ENCODE results near the gene MS4A4E.

MS4A4E gene

GRCh38 chr11:60164550-60165075 is 78.3 kb downstream of the MS4A4E start:
- no peaks in the 10 kb centered on the region for H3K79me1 ChIP-seq (replicated peaks; ENCODE audit: low read length, poor library complexity, severe bottlenecking)
- 86% methylated on average over 1 of the region's 1 CpG for WGBS
- H2BK5ac ChIP-seq (ENCODE audit: low read depth, low read length, poor library complexity, severe bottlenecking), result no peak overlapping the region

DNA sequence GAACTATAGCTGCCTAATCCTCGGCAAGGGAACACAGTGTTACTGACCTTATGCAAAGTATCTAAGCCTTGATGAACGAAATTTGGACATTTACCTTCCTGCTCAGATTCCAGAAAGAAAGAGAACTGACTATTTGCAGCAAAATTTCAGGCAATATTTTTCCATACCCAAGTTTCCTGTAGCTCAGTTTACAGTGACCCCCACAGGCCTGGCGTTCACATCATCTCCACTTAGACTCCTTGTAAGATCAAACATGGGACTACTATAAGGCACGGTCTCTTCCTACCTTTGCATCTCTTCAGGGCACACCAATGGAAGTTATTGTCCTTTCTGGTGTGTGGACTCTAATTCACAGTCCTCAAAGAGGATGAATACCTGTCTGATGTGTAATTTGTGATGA is 81.2 kb downstream of the MS4A4E start:
- H3K9ac ChIP-seq (ENCODE audit: low read length), result no peak overlapping the region
- no peak overlapping the region for H2AK5ac ChIP-seq (ENCODE audit: low read length, severe bottlenecking)
- H3K9me3 ChIP-seq (ENCODE audit: control insufficient read depth, low read length), result no peaks in the 10 kb centered on the region
- H4K8ac ChIP-seq (ENCODE audit: low read length), result no peak overlapping the region
- H3K79me1 ChIP-seq (replicated peaks; ENCODE audit: low read length, poor library complexity, severe bottlenecking), result no peaks in the 10 kb centered on the region
- H3K27me3 ChIP-seq (ENCODE audit: control insufficient read depth in 1 of 2, insufficient read depth in 1 of 2, low read length in 2 of 2), result no peaks in the 10 kb centered on the region
- H3K27ac ChIP-seq (ENCODE audit: low read length, poor library complexity, severe bottlenecking), result no peak overlapping the region
- H3K36me3 ChIP-seq (ENCODE audit: control insufficient read depth in 1 of 2, insufficient read depth in 2 of 2, low read depth in 1 of 2, low read length in 2 of 2), result no peaks in the 10 kb centered on the region
- no peak overlapping the region for H2BK15ac ChIP-seq (ENCODE audit: low read depth, poor library complexity, severe bottlenecking)
- H2BK12ac ChIP-seq (ENCODE audit: low read length in 2 of 2), result no peak overlapping the region
- H2AFZ ChIP-seq (ENCODE audit: low read depth, low read length), result no peak overlapping the region
- no peak overlapping the region for H3K18ac ChIP-seq (ENCODE audit: low read depth in 1 of 2, low read length in 2 of 2)
- no peak overlapping the region for H3K14ac ChIP-seq (ENCODE audit: low read length in 2 of 2)
- H2BK5ac ChIP-seq (ENCODE audit: low read depth, low read length, poor library complexity, severe bottlenecking), result no peak overlapping the region
- H3K4ac ChIP-seq (ENCODE audit: low read depth in 1 of 2, low read length in 2 of 2), result no peak overlapping the region
- H4K91ac ChIP-seq (ENCODE audit: low read length), result no peak overlapping the region
- H3K4me1 ChIP-seq (ENCODE audit: control insufficient read depth, insufficient read depth, low read depth, low read length), result no peaks in the 10 kb centered on the region
- H3K23ac ChIP-seq (ENCODE audit: low read length in 2 of 2), result no peak overlapping the region
- 72% methylated on average over 3 of the region's 4 CpGs for whole genome bisulfite sequencing
- H3K4me3 ChIP-seq (ENCODE audit: insufficient read depth in 1 of 2, low read depth in 1 of 2, low read length in 2 of 2), result no peak overlapping the region
- no peak overlapping the region for H3K4me2 ChIP-seq (ENCODE audit: low read length, poor library complexity, severe bottlenecking)
- H2BK120ac ChIP-seq (ENCODE audit: low read depth, low read length), result no peak overlapping the region
- DNase-seq, result no peak

More at GRCh38 chr11:60164550-60165075, 78.3 kb downstream of the MS4A4E start:
- no peak overlapping the region for H3K18ac ChIP-seq (ENCODE audit: low read depth in 1 of 2, low read length in 2 of 2)
- no peak overlapping the region for H4K8ac ChIP-seq (ENCODE audit: low read length)
- H3K23ac ChIP-seq (ENCODE audit: low read length in 2 of 2), result no peak overlapping the region
- H2AK5ac ChIP-seq (ENCODE audit: low read length, severe bottlenecking), result no peak overlapping the region
- no peak overlapping the region for H4K91ac ChIP-seq (ENCODE audit: low read length)
- DNase-seq, result no peak
- no peak overlapping the region for H2BK15ac ChIP-seq (ENCODE audit: low read depth, poor library complexity, severe bottlenecking)
- no peak overlapping the region for H3K27ac ChIP-seq (ENCODE audit: low read length, poor library complexity, severe bottlenecking)
- no peak overlapping the region for H3K4me2 ChIP-seq (ENCODE audit: low read length, poor library complexity, severe bottlenecking)
- H3K36me3 ChIP-seq (ENCODE audit: control insufficient read depth in 1 of 2, insufficient read depth in 2 of 2, low read depth in 1 of 2, low read length in 2 of 2), result no peaks in the 10 kb centered on the region
- no peaks in the 10 kb centered on the region for H3K4me1 ChIP-seq (ENCODE audit: control insufficient read depth, insufficient read depth, low read depth, low read length)
- H2BK12ac ChIP-seq (ENCODE audit: low read length in 2 of 2), result no peak overlapping the region
- H2AFZ ChIP-seq (ENCODE audit: low read depth, low read length), result no peak overlapping the region
- H3K14ac ChIP-seq (ENCODE audit: low read length in 2 of 2), result no peak overlapping the region
- H3K9me3 ChIP-seq (ENCODE audit: control insufficient read depth, low read length), result no peaks in the 10 kb centered on the region
- H3K27me3 ChIP-seq (ENCODE audit: control insufficient read depth in 1 of 2, insufficient read depth in 1 of 2, low read length in 2 of 2), result no peaks in the 10 kb centered on the region
- no peak overlapping the region for H3K9ac ChIP-seq (ENCODE audit: low read length)
- H2BK120ac ChIP-seq (ENCODE audit: low read depth, low read length), result no peak overlapping the region
- H3K4me3 ChIP-seq (ENCODE audit: insufficient read depth in 1 of 2, low read depth in 1 of 2, low read length in 2 of 2), result no peak overlapping the region
- H3K4ac ChIP-seq (ENCODE audit: low read depth in 1 of 2, low read length in 2 of 2), result no peak overlapping the region

GRCh38 chr11:60161107-60161506 is 81.8 kb downstream of the MS4A4E start:
- Histone ChIP-seq H3K79me1 (replicated peaks; ENCODE audit: low read length, poor library complexity, severe bottlenecking) (no peaks in the 10 kb centered on the region), H3K27ac (ENCODE audit: low read length, poor library complexity, severe bottlenecking) (no peak overlapping the region), H3K18ac (ENCODE audit: low read depth in 1 of 2, low read length in 2 of 2) (no peak overlapping the region), H3K27me3 (ENCODE audit: control insufficient read depth in 1 of 2, insufficient read depth in 1 of 2, low read length in 2 of 2) (no peaks in the 10 kb centered on the region), H3K4me1 (ENCODE audit: control insufficient read depth, insufficient read depth, low read depth, low read length) (no peaks in the 10 kb centered on the region), H3K14ac (ENCODE audit: low read length in 2 of 2) (no peak overlapping the region), H2AFZ (ENCODE audit: low read depth, low read length) (no peak overlapping the region), H3K4me3 (ENCODE audit: insufficient read depth in 1 of 2, low read depth in 1 of 2, low read length in 2 of 2) (no peak overlapping the region), H2AK5ac (ENCODE audit: low read length, severe bottlenecking) (no peak overlapping the region), H4K8ac (ENCODE audit: low read length) (no peak overlapping the region), H2BK15ac (ENCODE audit: low read depth, poor library complexity, severe bottlenecking) (no peak overlapping the region), H3K9ac (ENCODE audit: low read length) (no peak overlapping the region), H3K23ac (ENCODE audit: low read length in 2 of 2) (no peak overlapping the region), H4K91ac (ENCODE audit: low read length) (no peak overlapping the region), H2BK5ac (ENCODE audit: low read depth, low read length, poor library complexity, severe bottlenecking) (no peak overlapping the region), H3K4ac (ENCODE audit: low read depth in 1 of 2, low read length in 2 of 2) (no peak overlapping the region), H3K9me3 (ENCODE audit: control insufficient read depth, low read length) (no peaks in the 10 kb centered on the region), H2BK120ac (ENCODE audit: low read depth, low read length) (no peak overlapping the region), H3K4me2 (ENCODE audit: low read length, poor library complexity, severe bottlenecking) (no peak overlapping the region), H2BK12ac (ENCODE audit: low read length in 2 of 2) (no peak overlapping the region), H3K36me3 (ENCODE audit: control insufficient read depth in 1 of 2, insufficient read depth in 2 of 2, low read depth in 1 of 2, low read length in 2 of 2) (no peaks in the 10 kb centered on the region)
- WGBS, result 58% methylated on average over 2 of the region's 2 CpGs
- no peak for DNase-seq

GRCh38 chr11:60159868-60160267 is 83.1 kb downstream of the MS4A4E start:
- H2BK120ac ChIP-seq (ENCODE audit: low read depth, low read length), result no peak overlapping the region
- H3K27me3 ChIP-seq (ENCODE audit: control insufficient read depth in 1 of 2, insufficient read depth in 1 of 2, low read length in 2 of 2), result no peaks in the 10 kb centered on the region
- no peak overlapping the region for H3K14ac ChIP-seq (ENCODE audit: low read length in 2 of 2)
- no peak overlapping the region for H3K27ac ChIP-seq (ENCODE audit: low read length, poor library complexity, severe bottlenecking)
- no peaks in the 10 kb centered on the region for H3K36me3 ChIP-seq (ENCODE audit: control insufficient read depth in 1 of 2, insufficient read depth in 2 of 2, low read depth in 1 of 2, low read length in 2 of 2)
- H2AK5ac ChIP-seq (ENCODE audit: low read length, severe bottlenecking), result no peak overlapping the region
- H3K4ac ChIP-seq (ENCODE audit: low read depth in 1 of 2, low read length in 2 of 2), result no peak overlapping the region
- H3K18ac ChIP-seq (ENCODE audit: low read depth in 1 of 2, low read length in 2 of 2), result no peak overlapping the region
- no peak for DNase-seq
- no peak overlapping the region for H3K4me2 ChIP-seq (ENCODE audit: low read length, poor library complexity, severe bottlenecking)
- no peaks in the 10 kb centered on the region for H3K4me1 ChIP-seq (ENCODE audit: control insufficient read depth, insufficient read depth, low read depth, low read length)
- 74% methylated on average over 1 of the region's 1 CpG for WGBS
- H4K8ac ChIP-seq (ENCODE audit: low read length), result no peak overlapping the region
- no peak overlapping the region for H2BK15ac ChIP-seq (ENCODE audit: low read depth, poor library complexity, severe bottlenecking)
- H2BK5ac ChIP-seq (ENCODE audit: low read depth, low read length, poor library complexity, severe bottlenecking), result no peak overlapping the region
- no peaks in the 10 kb centered on the region for H3K79me1 ChIP-seq (replicated peaks; ENCODE audit: low read length, poor library complexity, severe bottlenecking)
- H3K23ac ChIP-seq (ENCODE audit: low read length in 2 of 2), result no peak overlapping the region
- no peak overlapping the region for H4K91ac ChIP-seq (ENCODE audit: low read length)
- no peak overlapping the region for H2BK12ac ChIP-seq (ENCODE audit: low read length in 2 of 2)
- H3K9me3 ChIP-seq (ENCODE audit: control insufficient read depth, low read length), result no peaks in the 10 kb centered on the region
- H3K9ac ChIP-seq (ENCODE audit: low read length), result no peak overlapping the region
- no peak overlapping the region for H3K4me3 ChIP-seq (ENCODE audit: insufficient read depth in 1 of 2, low read depth in 1 of 2, low read length in 2 of 2)
- no peak overlapping the region for H2AFZ ChIP-seq (ENCODE audit: low read depth, low read length)
